ENCODE results near the gene CTBP2.

The CTBP2 gene

DNA sequence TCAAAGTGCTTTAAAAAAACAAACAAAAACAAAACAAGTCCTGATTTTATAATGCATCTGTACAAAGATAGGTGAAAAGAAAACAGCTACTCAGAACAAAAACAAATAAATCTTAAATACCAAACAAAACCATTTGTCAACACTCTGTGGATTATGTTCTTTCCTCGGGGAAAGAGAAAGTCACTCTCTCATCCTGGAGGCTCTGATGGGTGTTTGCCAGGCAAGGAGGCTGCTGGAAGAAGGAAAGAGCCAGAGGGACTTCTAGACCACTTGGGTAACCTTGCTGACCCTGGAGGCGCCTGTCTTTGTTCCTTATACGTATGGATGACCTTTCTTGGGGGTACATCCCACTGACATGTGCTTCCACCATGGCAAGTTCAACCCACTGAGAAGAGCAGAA lies 125.7 kb downstream of the CTBP2 start:
- DNase-seq: no peak

DNA sequence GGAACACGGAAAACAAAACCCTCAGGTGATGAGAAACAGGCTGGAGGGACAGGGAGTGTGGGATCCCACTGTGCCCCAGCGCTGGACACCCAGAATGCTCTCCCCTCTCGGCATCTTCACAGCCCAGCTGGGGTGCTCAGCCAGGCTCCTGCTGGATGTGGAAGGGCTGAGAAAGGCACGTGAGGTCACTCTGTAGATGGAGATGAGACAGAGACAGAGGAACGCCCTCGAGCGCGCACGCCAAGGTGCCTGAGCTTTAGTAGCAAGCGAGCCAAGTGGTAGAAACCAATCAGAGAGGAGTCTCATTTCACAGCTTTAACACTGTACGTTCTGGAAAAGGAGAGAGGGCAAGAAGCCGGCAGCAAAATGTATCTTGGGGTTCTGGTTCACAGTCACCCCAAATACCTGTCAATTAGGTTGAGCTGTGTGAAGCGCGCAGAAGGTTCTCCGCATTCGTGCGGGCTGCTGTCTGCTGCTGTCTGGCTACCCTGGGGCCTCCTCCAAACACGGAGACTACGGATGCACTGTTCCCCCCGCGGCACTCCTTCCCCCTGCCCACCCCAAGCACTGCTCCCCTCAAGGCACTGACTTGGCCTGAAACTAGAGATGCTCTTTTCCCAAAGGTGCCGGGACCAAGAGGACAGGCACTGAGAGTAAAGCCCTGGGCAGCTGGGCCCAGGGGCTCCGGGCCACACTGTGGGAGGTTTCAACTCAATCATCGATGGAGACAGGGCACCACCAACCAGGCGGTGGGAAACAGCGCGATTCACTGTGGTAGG lies 127.0 kb downstream of the CTBP2 start:
- no peak for DNase-seq

DNA sequence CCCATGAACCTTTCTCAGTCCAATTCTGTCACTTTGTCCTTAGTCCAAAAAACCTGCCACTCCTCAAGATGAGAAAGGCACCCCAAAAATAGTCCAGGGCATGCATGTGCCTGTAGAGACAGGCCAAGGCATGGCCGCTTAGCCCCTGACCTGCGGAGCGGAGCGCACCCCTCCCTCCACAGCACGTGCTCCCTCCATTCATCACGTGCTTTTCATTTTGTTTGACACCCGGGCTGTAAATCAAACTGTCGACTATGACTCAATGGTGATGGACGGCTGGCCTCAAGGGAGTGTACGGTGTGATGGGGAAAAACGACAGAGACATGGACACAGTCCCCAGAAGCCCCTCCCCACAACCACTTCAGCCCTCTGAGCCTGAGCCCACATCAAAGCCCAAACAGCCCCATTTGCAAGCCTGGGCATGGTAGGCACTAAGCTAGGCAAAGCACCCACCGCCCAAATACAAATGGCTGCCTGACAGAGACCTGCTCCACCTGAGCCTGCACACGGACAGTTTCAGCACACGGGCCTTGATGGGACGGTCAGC lies 127.8 kb downstream of the CTBP2 start:
- DNase-seq: no peak

DNA sequence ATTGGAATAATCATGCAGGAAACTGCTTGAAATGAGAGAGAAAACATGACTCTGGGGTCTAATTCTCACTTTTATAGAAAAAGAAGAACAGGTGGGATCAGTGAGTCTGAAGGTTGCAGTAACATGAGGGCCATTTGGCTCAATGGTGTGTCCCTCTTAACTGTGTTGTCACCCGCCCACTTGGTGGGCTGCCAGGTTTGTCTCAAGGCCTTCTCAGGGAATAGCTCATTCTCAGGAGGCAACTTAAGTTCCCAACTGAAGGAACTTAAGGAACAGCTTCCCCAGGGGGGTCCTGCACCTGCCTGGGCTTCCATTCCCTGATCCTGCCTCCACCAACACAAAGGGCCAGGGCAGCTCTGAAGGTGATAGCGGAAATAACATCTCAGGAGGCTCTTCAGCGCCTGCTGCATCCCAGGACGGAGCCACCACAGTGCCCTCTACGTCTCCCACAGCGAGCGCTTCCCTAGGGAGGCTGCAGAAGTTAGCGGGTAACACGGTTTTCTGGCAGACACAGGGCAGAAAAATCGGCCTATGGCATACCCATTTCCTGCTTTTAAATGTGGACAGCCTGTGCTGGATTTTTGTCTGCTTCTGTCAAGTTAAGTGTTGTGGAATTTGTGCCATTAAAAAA lies 129.7 kb downstream of the CTBP2 start:
- no peak for DNase-seq

DNA sequence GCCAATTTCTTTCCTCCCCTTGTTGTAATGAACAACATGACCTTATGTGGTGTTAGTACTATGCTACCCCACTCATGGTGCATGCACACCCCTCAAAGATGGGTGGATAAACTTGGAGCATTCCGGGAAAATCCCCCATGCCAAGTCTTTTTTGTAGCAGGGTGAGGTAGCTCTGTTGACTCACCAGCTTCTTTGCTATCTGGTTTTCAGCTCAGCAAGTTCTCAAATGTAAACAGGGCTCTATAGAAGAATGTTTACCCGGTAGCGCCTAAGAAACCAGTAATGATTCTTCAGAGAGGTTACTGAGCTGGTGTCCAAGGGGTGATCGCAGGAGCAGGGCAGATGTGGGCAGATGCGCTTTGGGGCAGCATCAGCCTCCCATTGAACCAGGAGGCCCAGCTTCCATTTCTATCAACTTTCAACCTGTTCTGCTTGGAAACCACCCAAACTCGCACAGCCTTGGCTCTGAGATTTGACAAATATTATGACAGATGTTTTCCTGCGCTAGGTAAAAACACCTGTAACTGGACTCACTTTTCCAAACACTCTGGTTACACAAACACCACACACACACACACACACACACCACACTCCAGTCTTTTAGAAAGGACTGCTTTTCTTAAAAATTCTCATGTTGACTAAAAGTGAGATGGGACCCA lies 130.7 kb downstream of the CTBP2 start:
- DNase-seq: no peak

DNA sequence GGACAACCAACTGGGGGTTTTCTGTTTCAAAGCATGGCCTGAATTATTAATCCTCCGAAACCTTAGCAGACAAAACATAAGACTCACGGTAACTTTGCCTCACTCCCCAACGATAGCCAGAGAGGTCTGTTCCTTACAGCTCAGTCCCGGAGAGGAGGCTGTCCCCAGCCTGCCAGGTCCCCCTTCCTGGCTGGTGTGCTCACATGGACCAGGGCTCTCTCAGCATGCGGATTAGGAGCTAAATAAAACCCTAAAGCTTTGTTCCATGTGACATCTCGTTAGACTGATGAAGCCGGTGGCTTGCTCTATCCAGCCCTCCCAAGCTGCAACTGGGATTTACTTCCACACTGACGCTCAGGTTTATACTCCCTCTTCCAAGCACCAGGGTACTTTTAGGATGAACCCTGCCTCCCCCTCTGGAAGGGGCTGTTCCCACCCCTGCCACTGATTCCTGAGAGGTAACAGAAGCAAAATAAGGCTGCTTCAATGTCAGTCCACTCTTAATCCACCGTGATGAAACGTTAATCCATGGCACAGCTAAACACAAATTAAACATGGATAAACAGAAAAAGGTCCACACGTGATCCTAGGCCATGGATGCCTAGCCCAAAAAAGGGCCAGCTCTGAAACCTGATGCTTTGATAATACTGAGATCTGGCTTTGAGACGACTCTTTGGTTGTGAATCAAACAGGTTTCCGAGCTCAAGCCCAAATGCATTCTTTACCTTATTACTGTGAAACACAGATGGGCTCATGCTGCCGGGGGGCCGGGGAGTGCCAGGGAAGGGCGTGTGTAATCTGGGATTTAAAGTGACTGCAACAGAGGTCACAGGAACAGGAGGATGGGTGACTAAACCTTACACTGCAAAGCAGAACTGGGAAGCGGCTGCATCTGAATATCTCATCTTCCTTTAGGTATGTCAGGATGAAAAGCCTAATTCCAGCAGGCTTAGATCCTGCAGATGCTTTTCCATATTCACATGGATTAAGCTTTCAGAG lies 132.2 kb downstream of the CTBP2 start:
- no peak for DNase-seq

DNA sequence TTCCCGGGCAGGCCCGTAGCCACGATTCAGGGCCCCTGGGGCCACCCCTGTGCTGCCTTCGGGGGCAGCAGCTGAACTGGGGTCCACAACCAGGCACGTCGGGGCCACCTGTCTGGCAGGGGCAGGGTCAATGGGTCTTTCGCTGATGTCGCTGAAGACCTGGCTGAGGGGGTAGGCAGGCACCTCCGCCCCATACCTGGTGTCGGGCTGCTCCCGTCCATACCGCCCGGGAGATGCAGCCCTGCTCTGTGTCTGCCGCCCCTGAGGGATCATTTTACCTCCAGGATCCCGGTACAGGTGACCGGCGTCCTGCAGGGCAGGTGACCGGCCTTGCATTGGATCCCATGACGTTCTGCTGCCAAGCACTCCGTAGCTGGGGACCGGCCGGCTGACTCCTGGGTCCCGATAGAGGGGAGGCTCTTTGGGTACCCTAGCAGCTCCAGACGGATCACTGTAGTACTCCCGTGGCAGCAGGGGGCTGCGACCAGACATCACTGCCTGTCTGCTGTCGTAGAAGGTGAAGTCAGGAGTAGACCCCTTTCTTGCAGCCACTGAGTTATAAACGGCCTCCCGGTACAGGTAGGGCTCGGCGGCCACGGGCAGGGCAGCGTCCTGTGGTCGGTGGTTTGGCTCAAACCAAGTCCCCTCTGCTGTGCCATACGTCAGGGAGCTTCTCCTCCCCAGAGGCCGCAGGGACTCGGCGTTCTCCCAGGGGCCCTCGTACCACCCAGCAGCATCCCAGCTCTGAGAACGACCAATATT lies 133.2 kb downstream of the CTBP2 start:
- DNase-seq: no peak

DNA sequence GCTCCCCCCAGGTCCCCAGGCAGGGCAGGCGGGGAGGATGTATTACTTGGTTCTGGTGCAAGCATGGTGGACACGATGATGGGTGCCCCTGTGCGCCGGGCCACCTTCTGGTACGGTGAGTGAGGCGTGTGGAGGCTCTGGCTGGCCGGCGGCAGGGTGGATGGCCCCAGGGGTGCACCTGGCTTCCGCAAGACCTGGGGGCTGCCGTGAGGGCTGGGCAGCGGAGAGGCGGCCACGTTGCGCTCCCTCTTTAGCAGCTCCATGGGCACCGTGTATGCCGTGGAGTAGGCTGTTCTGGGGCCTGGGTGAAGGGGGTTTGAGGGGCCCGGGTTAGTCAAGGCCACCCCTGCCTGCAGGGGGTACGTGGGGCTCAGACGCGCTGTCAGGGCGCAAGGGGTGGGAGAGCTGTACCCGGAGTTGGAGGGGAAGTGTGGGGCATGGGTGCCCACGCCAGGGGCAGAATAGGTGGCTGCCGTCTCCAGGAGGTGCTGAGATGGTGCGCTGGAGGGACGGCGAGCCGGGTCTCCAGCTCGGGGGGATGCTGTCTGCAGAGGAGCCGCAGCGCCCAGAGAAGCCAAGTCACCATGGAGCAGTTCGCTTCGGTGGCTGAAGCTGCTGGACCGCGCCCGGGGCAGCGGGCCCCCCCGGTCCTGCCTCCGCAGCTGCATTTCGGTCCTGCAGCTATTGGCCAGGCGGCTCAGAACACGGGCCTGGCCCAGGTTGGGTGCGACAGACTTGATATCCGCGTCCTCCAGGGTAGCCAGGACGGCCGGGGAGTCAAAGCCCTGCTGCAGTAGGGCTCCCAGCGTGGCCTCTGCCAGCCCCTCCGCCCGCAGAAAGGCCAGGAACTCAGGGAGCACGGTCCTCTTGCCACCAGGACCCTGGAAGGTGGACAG lies 134.1 kb downstream of the CTBP2 start:
- no peak for DNase-seq

DNA sequence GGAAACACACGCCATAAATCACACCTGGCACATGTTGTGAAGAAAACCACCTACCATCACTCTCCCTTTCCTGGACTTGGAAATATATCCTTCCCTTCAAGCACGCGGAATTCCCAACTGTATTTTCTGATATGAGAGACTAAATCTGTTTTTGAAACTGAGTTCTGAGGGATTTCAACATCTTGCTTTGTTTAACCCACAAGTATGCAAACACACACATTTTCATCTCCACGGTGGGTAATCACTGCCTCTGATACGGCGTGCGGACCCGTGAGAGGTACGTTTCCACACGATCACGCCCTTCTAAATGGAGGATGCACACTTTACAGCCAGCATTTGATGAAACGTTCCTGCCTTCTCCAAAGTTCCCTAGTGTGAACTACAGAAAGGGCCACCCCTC lies 135.0 kb downstream of the CTBP2 start:
- no peak for DNase-seq

DNA sequence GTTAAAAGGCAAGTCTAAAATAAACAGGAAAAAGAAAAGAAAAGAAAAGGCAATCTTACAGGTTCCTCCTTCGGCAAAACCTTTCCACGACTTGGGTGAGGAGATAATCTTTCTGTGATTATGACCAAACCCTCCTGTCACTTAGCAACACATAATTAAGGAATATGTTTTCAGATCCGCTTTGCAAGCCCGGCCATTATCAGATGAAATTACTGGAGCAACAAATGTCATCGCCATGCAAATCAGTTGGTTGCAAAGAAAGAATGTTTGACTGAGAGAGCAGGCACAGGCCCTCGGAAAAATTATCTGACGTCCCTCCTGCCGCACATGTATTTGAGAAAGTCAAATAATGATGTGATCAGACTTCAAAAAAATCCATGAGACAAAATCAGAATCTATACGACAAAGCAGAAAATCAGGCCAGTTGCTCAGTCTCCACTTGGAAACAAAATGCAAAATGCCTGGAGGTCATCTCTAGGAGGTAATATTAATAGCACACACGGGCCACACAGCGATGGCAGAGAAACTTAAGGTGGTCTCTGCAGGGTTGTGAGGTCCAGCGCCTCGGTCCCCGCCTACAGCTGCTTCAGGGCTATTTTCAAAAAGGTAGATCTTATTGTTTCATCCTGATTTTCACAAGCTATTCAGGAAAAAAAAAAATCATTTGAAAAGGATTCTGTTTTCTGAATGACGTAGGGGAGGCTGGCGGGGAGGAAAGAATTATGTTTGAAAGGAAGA lies 135.7 kb downstream of the CTBP2 start:
- no peak for DNase-seq

DNA sequence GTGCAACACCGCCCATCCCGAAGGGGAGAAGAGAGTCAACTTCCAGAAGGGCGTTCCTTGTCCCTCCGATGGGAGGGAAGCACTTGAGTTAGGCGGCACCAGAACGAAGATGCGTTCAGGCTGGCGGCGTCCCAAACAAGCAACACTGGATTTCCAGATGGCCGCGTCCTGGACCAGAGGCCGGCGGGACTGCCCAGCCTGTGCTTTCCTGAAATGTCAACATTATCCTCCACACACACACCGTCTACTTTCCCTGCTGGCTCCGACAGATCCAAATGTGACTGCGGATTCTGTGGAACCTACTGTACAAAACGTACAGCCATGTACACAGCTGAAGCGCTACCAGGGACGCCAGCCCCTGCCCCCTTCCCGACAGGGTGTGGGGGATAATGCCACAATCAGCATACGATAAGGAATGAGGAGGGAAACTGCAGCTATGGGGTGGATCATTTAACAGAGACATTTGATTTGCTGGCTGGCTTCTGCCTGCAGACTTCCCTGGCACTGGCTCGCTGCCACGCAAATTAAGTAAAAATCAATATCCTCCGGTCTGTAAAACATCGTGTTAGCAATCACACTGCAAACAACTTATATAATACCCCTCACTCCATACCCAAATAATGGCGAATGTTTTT lies 136.4 kb downstream of the CTBP2 start:
- no peak for DNase-seq

DNA sequence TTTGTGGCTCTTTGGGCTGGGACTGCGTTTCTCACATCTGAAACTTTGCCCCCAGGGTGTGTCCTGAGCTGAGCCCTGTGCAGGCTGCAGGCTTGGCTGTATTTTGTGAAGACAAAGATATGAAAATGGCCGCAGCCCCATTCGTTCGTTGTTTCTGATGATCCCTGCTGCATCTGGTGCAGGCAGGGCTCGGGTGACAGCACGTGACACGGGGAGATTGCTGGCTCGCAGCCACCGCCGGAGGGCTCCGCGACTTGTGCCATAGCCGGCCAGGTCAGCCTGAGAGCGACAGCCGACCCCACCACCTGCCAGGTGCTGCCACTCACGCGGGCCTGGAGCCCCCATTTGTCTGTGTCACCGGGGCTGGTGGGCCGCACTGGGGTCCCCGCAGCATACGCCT lies 137.1 kb downstream of the CTBP2 start:
- DNase-seq: no peak

DNA sequence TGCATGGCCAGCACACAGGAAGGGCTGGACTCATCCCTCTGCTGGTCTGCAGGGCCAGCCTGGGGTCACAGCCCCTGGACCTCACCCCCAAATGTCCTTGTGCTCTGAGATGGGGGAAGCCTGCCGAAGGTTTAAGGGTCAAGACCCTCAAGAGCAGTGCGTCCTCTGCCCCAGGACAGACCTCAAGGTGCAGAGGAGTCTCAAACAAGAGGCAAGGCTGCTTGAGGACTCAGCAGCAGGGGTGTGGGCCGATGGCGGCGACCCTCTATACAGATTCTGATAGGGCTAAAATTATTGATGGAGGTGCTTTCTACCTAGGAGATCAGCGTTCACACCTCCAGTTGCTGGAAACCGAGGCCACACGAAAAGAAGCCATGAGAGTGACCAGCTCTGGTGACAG lies 137.7 kb downstream of the CTBP2 start:
- no peak for DNase-seq

DNA sequence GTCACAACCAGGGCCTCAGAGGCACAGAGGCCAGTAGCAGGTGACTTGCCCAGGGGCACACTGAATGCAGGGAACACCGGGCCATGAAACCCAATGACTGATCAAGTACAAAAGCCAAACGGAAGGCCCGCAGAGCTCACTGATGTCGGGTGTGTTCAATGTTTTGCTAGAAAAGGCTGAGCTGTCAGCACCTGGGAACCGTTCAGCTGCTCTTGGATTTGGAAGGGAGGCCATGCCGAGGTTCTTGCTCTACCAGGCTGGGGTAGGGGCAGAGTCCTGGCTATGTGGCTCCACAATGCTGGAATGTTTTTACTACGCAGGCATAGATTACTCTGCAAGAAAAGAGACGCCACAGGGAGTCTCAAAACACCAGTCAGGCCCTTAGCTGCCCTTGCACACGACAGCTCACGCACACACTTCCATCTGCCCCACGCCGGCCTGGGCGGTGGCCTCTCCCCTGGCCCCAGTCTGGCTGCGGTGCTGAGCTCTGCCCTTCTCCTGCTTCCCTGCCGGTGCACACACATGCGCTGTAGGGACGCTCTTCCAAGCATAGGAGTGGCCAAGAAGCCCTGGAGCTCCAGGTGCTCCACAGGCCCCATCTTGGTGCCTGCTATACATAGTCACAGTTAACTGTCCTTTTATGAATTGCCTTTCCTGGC lies 138.5 kb downstream of the CTBP2 start:
- no peak for DNase-seq

DNA sequence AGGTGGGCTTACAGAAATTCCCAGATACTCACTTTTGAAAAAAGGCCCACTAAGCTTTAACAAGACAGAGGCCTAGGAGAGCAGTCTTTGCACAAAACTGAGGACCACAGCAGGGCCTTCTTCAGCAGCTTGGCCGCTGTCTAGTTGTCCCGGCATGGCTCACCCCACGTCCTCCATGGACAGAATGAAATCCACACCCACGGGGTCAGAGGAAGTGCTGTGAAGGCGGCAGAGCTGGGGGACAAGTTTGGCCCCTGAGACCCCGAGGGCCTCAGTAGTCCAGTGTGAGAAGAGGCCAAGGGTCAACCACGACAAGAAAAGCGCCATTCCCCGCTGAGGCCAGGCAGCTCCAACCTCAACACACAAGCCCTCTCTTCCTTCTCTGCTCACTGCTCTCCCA lies 139.5 kb downstream of the CTBP2 start:
- DNase-seq: no peak

DNA sequence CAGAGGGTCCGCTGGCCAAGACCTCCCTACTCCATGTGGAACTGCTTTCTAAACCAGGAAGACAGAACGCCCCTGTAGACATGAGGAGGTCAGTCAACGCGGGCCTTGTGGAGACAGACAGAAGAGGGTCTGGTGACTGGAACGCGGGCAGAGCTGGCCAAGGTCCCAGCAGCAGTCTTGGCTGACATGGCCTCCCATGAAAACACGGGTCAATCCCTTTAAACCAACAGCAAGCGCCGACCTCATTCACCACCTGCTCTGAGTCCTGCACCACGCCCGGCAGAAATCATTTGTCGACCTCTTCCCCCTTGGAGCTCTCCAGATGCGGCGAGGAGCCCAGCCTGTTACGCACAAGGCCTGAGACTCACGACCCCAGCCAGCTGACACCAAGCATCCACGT lies 140.0 kb downstream of the CTBP2 start:
- DNase-seq: no peak

DNA sequence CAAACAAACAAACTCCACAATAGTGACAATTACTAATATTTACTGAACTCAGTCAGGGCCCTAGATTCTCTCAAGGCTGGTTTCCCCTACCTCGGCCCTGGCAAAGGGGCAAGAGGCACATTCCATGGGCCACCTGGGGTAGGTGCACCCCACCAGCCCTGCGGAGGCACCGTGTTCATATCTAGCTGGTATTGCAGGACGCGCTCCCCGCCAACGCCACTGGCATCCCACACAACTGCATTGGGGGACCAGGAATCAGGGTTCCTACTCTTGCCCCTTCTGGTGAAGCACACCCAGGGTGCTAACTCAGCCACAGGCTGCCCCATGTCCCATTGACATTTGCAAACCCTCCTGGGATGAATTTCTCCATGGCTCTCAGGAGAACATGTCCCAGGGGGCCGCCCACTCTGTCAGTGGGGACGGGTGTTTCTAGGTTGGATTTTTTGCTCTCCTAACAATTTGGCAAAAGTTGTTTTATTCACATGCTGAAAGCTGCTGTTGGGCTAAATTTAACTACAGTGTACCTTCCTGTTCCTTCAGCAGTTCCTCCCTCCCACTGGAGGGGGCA lies 141.7 kb downstream of the CTBP2 start:
- DNase-seq: no peak

DNA sequence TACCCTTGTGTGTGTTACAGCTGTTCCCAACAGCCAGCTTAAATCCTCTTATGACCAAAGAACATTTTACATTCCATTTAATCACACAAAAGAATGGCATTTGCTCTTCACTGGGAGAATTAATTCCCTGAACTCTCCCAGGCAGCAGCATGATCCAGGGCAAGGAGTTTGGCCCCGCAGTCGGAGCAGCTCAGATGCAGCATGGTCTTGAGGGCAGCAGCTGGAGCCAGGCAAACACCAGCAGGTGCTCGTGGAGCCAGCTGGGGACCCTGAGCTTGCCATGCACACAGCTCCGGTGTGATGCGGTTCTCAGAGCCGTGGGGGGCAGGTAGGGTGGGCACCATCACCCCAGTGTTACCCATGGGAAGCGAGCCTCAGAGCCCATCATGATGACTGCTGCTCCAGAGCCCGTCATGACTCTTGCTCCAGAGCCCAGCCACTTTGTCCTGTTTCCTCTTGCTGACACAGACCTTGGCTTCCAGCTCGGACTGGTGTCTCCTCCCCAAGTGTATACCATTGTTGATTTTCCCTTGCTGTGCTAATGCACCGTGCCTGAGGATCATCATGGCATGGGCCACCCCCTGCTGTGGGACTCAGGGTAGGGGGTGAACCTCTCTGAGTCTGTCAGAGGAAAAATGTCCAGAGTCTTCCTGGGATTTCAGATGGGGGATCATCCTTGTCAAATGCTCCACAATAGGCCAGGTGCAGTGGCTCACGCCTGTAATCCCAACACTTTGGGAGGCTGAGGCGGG lies 142.6 kb downstream of the CTBP2 start:
- DNase-seq: no peak

Data from CD4-positive, alpha-beta T cell treated with Interleukin-10 for 1 hour (primary cell).